ENCODE data around the gene LMX1B. TPM values are rescaled to one million over a fixed set of nuclear protein-coding genes. Genes with fewer than 3 reads are reported as not detected.
"Not testable (repeated sequence)": the region's sequence is repeated elsewhere in the genome, so short reads cannot be mapped to it uniquely, and the experiment has no call there.

The LMX1B gene
- 1.5 and 4.6 TPM in 2 replicates for total RNA-seq (2014; rRNA removed; shearing (Covaris generic))

- peak; percentile 89 for DNase-seq (ENCODE audit: low read depth)
Observed at GRCh38 chr9:126613651-126614050, at the start of gene LMX1B. TSS of gene LMX1B (plus strand) at chr9:126613928. CDS start at chr9:126614450, 522 bp downstream.

GRCh38 chr9:126564128-126564527, 49.6 kb upstream of the LMX1B start:
- no peak for DNase-seq (ENCODE audit: low read depth)

GRCh38 chr9:126564716-126565115, 49.0 kb upstream of the LMX1B start:
- DNase-seq (ENCODE audit: low read depth), result no peak

GRCh38 chr9:126565336-126566128, 48.2 kb upstream of the LMX1B start:
- DNase-seq (ENCODE audit: low read depth), result no peak

- DNase-seq (ENCODE audit: low read depth), result peak; percentile 83
Observed at GRCh38 chr9:126569036-126569435, 44.7 kb upstream of the LMX1B start.

- DNase-seq (ENCODE audit: low read depth), result no peak
Observed at GRCh38 chr9:126578029-126578428, 35.7 kb upstream of the LMX1B start.

- DNase-seq (ENCODE audit: low read depth), result not testable (repeated sequence)
Observed at GRCh38 chr9:126580319-126580718, 33.4 kb upstream of the LMX1B start.

- peak; percentile 26 for DNase-seq (ENCODE audit: low read depth)
Observed at GRCh38 chr9:126581893-126582292, 31.8 kb upstream of the LMX1B start.

- no peak for DNase-seq (ENCODE audit: low read depth)
Observed at GRCh38 chr9:126582427-126582826, 31.3 kb upstream of the LMX1B start.

- DNase-seq (ENCODE audit: low read depth), result no peak
Observed at GRCh38 chr9:126583144-126583760, 30.5 kb upstream of the LMX1B start.

- DNase-seq (ENCODE audit: low read depth), result no peak
Observed at GRCh38 chr9:126584611-126585010, 29.1 kb upstream of the LMX1B start.

GRCh38 chr9:126586236-126586635, 27.5 kb upstream of the LMX1B start:
- DNase-seq (ENCODE audit: low read depth), result no peak

GRCh38 chr9:126587187-126588185, 26.2 kb upstream of the LMX1B start:
- DNase-seq (ENCODE audit: low read depth), result peak; percentile 44

GRCh38 chr9:126588491-126589168, 25.1 kb upstream of the LMX1B start:
- no peak for DNase-seq (ENCODE audit: low read depth)

GRCh38 chr9:126589349-126589748, 24.4 kb upstream of the LMX1B start:
- DNase-seq (ENCODE audit: low read depth), result no peak

- peak; percentile 44 for DNase-seq (ENCODE audit: low read depth)
Observed at GRCh38 chr9:126591083-126591482, 22.6 kb upstream of the LMX1B start.

GRCh38 chr9:126591922-126592321, 21.8 kb upstream of the LMX1B start:
- DNase-seq (ENCODE audit: low read depth), result no peak

GRCh38 chr9:126592461-126592860, 21.3 kb upstream of the LMX1B start:
- no peak for DNase-seq (ENCODE audit: low read depth)

- DNase-seq (ENCODE audit: low read depth), result no peak
Observed at GRCh38 chr9:126595982-126596381, 17.7 kb upstream of the LMX1B start.

- DNase-seq (ENCODE audit: low read depth), result no peak
Observed at GRCh38 chr9:126599047-126599650, 14.6 kb upstream of the LMX1B start.
